HG03159 (cell line): Measurements from ENCODE around the gene CCDC146.

Experiments
- ATAC-seq: cut with Tn5 transposase; IDR thresholded peaks from one replicate; pipeline ENCODE4 v1.9.1; 2021; ENCODE audit warnings: mild to moderate bottlenecking, moderate library complexity; ENCODE audit not compliant: unreplicated experiment

The CCDC146 gene

DNA sequence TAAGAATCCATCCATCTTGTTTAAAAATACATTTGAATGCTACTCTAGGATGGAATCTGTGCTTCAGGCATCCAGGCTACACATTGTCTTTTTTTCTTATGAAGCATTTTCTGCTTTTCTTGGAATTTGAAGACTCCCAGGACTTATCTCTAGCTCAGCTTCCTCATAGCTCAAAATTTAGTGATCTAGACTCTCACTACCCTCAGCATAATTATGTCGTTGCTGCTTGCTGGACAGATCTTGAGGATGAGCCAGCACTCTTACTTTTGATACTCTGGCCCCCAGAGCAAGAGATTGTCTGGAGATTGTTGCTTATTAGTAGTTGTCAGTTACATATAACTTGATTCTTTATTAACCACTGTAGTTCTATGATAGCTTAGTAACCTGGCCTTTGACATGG is 160.5 kb downstream of the CCDC146 start:
- ATAC-seq, result no peak

DNA sequence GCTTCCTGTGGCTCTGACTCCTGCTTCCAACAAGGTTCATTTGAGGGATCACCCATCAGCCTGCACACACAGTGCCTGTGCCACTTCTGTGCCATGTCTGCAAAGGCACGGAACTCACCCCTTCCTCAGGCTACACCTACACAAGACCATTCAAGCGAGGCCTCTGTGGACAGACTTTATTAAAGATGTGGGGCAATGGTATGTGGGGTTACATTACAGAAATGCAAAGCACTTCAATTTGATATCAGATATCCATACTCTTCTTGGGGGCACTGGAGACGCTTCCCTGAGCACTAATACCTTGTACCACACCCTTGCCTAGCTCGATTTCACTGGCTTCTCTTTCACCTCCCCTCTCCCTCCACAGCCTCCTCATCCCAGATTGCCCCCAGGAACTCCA is 161.6 kb downstream of the CCDC146 start:
- no peak for ATAC-seq

DNA sequence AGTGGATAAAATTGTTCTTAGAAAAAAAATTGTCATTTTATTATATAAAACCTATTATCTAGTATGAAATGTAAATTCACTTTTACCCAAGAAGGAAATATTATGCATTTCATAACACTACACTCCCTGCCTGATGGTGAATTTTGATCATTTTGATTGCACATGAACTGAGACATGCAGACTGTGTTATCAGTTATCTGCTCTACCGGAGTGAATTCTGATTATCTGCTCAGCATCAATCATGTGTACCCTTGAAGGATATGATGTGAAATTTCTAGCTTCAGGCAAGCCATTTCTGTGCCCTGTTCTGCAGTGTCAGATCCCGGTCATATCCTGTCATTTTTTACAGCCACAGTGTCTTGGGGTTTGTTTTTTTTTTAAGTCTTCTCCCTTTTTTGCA is 162.2 kb downstream of the CCDC146 start:
- no peak for ATAC-seq

DNA sequence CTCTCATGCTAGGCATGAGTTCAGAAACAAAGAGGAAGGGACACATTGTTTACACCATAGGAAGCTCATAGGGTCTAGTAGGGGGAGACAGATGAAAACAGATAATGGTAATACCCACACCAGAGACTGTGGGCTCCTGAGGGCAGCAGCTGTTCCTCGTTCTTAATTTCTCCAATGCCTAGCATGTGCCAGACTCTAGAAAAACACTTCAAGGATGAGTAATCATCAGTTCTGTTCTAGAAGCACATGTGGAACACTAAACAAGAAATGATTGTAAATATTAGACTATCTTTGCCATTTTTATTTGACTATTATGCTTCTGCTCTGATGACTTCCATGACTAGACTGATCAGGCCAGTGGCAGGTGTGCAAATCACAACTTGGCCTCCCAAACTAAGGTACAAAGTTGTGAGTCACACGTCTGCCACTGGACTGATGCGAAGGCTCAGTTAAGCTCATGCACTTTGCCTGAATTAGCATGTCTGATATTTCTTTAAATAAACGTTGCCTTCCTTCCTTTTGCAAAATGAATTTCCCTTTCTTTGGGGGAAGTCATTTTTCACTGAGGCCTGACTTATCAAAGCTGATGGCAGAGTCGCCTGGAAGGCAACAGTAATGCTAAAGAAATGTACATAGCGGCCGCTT is 166.4 kb downstream of the CCDC146 start:
- no peak for ATAC-seq

DNA sequence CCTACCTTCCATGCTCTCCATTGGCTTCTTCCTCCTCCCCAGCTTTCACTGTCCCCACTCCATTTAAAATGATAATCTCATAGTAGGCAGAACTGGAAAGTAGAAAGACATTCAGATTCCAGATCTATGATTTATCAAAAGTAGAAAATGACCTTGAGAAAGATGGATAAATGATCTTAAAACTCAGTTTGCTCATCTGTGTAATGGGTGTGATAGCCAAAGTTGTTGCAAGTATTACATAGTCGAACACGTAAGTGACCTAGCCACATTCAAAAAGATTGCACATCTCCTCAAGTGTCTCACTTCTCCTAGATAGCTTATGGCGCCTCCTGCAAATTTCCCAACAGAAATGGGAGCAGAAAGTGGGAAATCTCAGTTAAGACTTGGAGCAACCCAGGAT is 167.0 kb downstream of the CCDC146 start:
- ATAC-seq, result no peak

DNA sequence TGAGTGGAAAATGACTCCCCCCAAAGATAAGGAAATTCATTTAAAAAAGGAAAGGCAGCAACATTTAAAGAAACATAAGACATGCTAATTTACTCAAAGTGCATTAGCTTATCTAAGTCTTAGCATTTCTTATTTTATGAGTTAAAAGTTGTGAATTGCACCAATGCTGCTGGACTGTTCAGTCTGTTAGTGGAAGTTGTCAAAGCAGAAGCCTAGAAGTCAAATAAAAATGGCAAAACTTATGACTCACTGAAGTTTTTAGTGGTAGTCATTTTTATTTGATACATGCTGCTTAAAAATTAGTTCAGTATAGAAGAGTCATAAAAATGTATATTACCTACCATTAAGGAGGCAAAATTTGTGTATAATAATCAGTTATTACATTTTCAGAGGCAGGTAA is 168.0 kb downstream of the CCDC146 start:
- no peak for ATAC-seq

DNA sequence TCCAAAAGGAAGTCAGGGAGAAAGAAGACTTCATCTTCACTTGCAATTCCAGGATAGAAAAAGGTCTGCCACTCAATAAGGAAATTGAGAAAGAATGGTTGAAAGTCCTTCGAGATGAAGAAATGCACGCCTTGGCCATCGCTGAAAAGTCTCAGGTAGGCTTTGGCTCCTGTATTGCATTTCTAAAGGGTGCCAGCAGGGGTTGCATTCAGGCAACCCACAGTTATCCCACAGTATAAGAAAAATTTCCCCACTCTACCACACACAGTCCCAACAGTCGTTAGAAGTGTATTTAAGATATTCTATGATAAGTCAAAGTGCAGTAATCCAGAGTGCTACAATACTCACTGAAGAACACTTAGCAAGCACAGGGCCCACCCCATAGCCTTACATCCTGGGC is 170.6 kb downstream of the CCDC146 start:
- ATAC-seq, result no peak

DNA sequence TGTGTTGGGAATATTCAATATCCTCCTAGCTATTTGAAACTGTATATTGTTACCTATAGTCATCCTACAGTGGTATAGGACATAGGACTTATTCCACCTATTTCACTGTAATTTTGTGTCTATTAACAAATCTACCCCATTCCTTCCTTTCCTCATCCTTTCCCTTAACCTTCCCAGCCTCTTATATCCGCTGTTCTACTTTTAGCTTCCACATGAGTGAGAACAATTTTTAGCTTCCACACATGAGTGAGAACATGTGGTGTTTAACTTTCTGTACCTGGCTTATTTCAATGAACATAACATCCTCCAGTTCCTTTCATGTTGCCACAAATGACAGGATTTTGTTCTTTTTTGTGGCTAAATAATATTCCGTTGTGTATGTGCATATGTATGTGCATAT is 173.1 kb downstream of the CCDC146 start:
- no peak for ATAC-seq

DNA sequence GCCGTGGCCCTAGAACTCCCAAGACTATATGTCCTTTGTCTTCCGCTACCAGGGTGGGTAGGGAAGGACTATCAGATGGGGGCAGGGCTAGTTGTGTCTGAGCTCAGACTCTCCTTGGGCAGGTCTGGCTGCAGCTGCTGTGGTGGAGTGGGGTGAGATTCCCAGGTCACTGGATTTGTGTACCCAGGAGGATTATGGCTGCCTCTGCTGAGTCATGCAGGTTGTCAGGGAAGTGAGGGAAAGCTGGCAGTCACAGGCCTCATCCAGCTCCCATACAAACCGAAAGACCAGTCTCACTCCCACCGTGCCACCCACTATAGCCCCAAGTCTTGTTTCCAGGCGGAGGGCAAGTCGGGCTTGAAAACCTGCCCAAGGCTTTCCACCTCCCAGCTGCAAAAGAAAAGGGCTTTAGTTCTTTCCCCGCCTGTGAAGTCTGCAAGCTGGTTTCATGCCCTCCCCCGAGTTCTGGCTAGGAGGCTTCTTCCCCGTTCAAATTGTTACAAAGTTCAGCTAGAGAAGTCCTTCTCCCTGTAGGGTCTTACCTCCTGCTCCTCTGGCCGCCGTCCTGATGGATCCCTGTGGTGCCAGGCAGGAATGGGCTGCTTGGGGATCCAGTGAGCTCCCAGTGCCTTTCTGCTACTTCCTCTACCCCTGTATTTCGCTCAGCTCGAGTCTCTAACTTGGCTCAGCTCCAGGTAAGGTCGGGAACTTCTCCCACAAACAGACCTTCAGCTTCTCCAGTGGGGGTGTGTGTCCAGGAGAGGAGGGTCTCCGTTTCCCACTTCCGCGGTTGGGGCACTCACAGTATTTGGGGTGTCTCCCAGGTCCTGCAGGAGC is 184.0 kb downstream of the CCDC146 start:
- ATAC-seq, result no peak

DNA sequence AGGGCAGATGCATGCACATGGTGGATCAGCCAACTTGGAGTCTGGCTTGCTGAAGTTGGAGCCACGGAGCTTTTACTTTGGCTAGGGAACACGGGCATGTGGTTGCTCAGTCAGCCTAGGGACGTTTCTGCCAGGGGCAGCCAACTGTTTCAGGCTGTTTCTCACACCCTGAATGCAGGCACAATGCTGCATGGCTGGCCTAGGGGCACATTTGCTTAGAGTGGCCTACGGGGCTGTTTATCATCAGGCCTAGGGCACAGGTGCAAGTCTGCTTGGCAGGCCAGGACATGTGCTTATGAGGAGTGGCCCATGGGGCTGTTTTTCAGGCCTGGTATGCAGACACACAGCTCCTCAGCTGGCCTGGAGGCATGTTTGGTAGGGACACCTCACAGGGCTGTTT is 186.4 kb downstream of the CCDC146 start:
- ATAC-seq, result no peak

DNA sequence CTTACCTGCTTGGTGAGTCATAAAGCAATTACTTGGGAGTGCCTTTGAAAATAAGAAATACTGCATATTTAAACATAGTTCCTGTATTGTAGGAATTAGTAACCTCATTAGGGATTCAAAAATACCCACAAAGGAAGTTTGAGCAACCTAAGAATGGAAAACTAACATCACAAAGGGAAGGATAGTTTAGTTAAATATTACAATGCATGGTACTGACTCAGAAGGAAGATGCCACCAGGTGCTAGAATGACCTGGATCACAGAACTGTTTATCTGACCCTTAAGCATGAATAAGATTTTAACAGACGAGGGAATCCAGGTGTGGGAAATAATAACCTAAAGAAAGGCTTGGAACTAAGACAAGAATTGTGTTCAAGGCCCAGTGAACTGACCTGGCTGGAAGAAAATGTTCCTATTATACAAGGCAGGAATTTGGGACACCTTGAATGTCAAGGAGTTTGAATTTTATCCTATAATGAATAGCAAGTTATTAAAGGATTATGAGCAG is 187.4 kb downstream of the CCDC146 start:
- no peak for ATAC-seq

DNA sequence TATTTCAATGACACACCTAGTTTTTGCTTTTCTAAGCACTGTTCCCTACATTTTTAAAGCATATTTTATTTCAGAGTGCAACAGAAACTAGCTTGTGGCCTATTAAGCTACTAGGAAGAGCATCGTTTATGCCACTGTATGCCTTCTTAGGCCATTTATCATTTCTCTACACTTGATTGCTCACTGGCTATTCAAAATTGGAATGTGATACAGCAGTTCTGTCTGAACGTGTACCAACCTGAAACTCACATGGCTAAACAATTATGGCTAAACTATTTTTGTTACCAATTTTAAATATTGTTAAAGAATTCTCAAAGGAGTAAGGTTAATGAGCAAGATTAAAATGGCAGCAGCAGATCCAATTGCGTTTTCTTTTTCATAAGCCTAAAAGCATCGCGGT is 188.6 kb downstream of the CCDC146 start:
- no peak for ATAC-seq

DNA sequence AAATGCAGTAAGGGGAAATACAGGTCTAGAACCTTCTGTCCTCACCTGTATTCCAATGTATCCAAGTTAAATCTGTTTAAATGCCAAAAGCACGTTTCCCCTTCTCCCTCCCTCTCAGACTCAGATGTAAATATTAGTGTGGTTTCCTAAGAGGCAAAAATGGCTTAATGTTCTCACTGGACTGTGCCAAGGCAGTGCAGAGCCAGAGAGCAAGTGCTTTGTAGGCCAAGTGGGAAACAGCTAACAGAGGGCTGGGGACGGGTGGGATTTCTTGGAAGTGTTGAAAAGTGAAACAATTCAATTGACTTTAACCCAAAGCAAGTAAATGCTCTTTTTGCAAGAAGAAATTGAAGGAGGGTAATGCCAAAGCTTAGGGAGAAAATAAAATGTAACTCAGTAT is 190.7 kb downstream of the CCDC146 start:
- no peak for ATAC-seq

DNA sequence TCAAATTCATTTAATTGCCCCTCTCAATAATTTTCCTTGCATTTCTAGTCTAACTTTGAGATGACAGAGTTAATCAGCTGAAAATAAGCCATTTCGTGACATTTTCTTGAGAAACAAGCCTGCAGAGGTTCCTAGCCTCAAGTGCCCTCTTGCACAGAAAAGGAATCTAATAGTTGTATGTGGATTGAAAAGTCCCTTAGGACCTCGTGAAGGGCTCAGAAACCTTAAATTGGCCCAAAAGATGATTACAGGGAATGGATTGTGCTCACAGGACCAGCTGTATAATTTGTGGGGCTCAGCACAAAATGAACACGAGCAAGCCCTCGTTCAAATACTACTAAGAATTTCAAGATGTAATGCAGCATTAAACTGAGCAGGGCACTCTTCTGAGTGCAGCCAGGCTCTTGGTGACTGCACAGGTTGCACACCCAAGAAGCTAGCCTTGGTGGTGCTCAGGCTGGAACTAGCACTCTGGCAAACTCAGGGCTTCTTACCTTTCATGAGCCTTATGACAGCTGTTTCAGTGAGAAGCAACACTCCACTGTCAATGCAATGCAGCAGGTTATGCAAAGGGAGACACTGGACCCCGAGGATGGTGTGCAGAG is 191.6 kb downstream of the CCDC146 start:
- ATAC-seq, result no peak

DNA sequence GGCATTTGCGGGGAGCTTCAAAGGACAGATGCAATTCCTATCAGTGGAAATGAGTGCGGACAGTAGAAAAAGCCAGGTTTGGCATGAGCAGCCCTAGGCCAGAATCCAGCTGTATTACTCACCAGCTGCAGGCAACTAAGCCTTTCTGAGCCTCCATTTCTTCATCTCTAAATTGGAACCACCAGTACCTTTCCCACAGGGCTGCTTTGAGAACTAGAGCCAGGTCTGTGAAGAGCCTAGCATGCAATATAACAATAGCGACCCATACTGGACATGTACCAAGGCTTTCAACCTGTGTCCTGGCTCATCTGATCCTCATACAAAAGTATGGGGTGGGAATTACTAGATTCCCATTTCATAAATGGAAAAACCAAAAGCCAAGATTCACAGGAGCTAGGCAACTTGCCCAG is 192.8 kb downstream of the CCDC146 start:
- no peak for ATAC-seq

DNA sequence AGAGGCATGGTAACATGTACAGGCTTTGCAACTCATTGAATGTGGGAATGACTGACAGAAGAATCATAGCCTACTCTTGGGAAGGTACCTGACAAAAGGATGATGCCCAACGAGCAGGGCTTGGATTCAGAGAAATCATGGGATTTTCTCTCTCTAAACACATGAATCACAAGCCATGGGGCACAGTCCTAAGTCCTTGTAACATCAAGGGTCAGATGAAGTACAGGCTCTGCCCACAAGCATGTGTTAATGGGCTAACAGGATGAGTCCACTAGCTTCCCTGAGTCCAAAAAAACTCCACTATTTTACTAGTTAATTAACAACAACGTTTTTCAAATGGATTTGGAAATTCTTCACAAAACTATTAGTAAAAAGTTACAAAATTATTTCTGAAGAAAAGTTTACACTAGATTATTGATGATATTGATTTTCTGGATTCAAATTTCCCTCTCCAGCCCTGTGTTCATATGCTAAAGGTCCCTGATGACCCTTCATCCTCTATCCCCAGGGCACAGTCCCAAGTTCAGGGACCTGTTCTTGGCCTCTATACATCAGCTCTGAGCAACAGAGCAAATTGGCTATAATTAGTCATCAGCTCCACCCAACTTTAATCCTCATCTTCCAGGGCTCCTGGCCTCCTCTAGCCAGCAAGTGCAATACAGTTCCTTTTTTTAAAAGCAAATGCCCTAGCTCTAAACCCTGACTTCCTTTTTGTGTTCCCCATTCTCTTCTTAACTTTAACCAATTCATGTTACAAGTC is 194.0 kb downstream of the CCDC146 start:
- ATAC-seq, result no peak

DNA sequence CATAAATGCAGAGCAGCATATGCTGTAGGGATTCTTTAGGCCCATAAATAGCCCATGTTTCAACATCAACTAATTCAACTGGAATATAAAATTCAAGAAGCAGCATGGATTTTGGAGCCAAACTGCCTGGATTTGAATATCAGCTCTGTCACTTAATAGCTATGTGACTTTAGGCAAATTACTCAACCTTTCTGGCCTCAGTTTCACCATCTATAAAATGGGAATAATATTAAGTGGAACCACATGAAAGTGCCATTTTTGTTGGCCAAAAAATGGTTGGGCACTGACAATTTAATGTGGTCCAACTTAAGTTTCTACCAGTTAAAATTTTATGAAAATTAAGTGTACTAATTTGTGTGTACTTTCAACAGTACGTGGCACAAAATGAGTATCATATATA is 195.6 kb downstream of the CCDC146 start:
- no peak for ATAC-seq

DNA sequence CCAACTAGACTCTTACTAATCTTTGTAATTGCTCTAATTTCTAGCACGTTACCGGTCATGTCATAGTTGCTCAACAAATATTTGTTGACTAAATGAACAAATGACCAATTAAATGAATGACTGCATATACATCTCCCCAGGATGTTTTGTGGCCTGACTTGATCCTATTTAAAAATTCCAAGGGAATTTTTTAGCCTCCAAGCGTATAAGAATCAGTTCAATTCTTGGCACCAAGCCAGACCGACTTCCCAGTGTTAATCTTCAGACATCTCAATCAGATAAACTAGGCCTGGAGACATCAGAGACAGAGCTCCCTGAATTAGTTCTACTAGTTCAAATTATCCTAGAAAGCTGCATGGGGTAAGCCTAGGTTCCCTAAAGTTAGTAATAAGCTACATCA is 197.7 kb downstream of the CCDC146 start:
- ATAC-seq, result no peak

DNA sequence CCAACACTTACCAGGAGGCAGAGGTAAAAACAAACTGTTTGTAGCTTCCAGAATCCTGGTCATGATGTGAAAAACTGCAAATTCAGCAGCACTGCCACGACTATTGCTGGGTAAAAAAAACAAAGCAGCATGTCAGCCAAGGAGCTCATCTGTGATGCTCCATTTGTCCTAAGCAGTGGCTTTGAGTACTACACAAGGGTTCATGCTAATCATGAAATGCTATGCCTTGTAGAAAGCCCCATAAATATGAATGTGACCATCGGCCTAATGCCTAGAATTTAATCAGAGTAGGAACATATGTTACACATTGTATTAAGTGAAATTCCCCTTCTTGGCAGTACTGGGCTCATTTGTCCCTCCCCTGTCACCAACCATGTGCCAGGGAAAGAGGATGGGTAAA is 198.3 kb downstream of the CCDC146 start:
- ATAC-seq, result no peak

DNA sequence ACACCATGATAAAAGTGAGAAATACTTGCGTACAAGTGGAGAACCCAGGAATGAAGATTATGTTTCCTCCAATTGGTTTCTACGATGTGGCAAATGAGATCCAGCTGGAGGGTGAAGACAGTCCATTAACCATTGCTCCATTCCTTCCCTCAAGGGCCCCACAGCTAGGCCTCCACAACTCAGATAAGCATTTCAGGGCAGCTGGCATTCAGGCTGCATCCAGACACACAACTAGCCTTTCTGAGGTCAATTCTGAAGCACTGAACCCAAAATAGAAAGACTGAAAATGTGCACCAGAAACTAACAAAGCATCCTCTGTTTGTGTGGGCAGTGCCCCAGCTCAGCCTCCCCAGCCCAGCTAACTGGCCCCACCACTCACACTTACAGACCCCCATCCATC is 198.9 kb downstream of the CCDC146 start:
- no peak for ATAC-seq

DNA sequence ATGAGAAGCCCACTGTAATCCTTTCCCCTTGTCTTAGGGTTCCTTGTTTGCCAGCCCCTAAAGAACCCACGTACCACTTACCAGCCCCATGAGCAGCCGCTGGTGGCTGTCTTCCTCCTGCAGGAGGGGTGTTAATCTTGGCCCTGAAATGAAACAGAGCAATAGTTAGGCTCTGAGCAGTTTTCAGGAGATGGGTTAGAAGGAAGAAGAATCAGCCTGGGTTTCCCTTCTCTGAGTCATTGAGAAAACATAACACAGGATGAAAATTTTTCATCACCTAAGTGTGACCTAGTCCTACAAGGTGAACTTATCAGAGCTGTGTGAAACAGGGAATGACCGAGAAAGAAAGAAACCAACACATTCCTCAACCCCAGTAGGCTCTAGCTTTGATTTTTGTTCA is 203.7 kb downstream of the CCDC146 start:
- ATAC-seq, result no peak
